Neuron (in vitro differentiated cells): ENCODE data around the gene TFF2.

Source experiments
- H2AFZ ChIP-seq: one replicate; pipeline ENCODE4 v1.6.1; 2013; ENCODE audit warnings: low read depth, mild to moderate bottlenecking, inconsistent platforms, low read length, moderate library complexity
- H3K27me3 ChIP-seq: one replicate; pipeline ENCODE4 v1.6.1; 2013; ENCODE audit warnings: low read length; ENCODE audit not compliant: insufficient read depth
- H3K36me3 ChIP-seq: one replicate; pipeline ENCODE4 v1.6.1; 2013; ENCODE audit warnings: low read length; ENCODE audit not compliant: insufficient read depth
- H3K4me1 ChIP-seq: one replicate; pipeline ENCODE4 v1.6.1; 2013; ENCODE audit warnings: low read length; ENCODE audit not compliant: insufficient read depth
- H3K4me3 ChIP-seq: 2 replicates; pipeline ENCODE4 v1.5.1; 2013; ENCODE audit warnings: mild to moderate bottlenecking, low read length, moderate library complexity
- H3K9me3 ChIP-seq: one replicate; pipeline ENCODE4 v1.6.1; 2013; ENCODE audit warnings: low read length

TFF2 gene

DNA sequence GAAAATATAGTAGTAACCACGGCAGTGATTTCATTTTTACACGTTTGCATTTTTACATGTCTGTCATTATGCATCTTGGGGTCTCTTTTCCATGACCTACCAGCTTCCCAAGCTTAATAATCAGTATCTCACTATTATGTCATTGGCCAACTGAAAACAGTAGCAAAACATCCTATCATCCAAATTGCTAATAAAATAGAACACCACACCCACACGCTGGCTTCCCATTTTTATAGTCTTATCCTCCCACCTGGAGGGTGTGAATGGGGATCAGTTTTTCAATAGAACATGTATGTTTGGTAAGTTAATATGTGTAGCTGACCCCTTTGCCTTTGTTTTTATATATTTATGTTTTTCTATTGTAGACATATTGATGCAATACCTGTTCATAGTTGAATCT is 47.4 kb downstream of the TFF2 start:
- H3K9me3 ChIP-seq: no peaks in the 10 kb centered on the region

GRCh38 chr21:42302794-42303193 is 48.0 kb downstream of the TFF2 start:
- Histone ChIP-seq H3K36me3 (no peaks in the 10 kb centered on the region), H3K4me1 (no peaks in the 10 kb centered on the region), H2AFZ (no peak overlapping the region), H3K4me3 (no peak overlapping the region), H3K27me3 (peaks cover 8% of the 10 kb centered on the region), H3K9me3 (no peaks in the 10 kb centered on the region)

More for the DNA sequence above, 47.4 kb downstream of the TFF2 start:
- Histone ChIP-seq H2AFZ (no peak overlapping the region), H3K36me3 (no peaks in the 10 kb centered on the region), H3K4me1 (no peaks in the 10 kb centered on the region), H3K4me3 (no peak overlapping the region), H3K27me3 (peaks cover 8% of the 10 kb centered on the region)

DNA sequence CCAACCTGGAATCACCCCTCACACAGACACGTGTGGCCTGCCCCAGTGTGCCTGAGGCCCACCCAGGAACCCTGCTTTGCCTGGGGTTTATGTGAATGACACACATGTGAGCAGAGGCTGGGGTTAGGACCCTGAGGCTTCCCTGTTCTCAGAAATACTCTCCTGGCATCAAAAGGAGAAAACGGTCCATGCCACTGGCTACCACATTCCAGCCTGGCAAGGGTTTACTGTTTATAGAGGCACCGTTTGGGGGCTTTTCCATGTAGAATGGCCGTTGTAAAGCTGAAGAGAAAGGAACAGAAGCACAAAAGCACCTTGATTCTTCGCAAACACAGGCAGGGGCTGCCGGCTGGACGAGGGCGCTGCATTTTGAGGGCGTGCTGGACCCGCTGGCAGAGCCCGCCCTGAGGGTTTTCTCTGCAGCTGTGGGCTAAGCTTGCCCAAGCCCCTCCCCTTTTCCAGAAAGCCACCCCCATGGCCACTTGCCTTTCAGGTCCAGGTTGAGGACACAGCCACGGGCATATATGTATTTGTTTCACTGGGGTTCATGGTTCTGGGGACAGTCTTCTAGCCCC is 48.6 kb downstream of the TFF2 start:
- Histone ChIP-seq H3K36me3 (no peaks in the 10 kb centered on the region), H2AFZ (no peak overlapping the region), H3K27me3 (peaks cover 7% of the 10 kb centered on the region), H3K9me3 (no peaks in the 10 kb centered on the region), H3K4me1 (no peaks in the 10 kb centered on the region), H3K4me3 (no peak overlapping the region)

DNA sequence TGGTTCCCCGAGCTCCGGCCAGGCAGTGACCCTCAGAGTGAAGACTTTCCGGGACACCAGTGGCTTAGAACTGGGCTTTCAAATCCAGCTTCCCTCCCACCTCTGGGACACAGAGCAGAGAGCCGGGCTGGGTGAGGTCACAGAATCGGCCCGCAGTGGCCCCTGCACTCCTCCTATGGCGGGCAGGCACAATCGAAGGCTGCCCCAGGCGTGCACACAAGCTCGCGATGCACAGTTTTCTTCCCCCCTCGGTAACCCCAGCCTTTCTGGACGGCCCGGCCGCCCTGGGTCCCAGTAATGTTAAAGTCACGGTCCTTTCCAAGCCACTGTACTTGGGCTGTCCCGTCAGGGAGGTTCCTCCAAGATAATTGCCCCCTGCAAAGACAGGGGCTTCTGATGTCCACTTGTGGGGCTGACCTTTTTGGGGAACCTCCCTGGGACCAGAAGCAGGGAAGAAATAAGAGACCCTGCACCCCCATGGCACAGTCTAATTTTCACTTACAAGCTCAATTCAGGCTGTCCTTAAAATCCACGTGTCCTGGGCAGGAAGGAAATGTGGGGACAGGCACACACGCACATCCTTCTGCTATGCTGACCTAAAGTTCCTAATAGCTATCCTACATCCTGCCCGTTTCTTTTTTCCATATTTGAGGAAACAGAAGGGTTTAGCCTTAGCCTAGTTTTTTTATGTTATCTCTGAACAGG is 49.3 kb downstream of the TFF2 start:
- Histone ChIP-seq H3K27me3 (peaks cover 6% of the 10 kb centered on the region), H3K9me3 (no peaks in the 10 kb centered on the region), H3K4me3 (no peak overlapping the region), H3K36me3 (no peaks in the 10 kb centered on the region), H3K4me1 (no peaks in the 10 kb centered on the region), H2AFZ (no peak overlapping the region)

- H3K4me3 ChIP-seq: no peak overlapping the region
- H3K27me3 ChIP-seq: peaks cover 6% of the 10 kb centered on the region
- no peaks in the 10 kb centered on the region for H3K36me3 ChIP-seq
- H2AFZ ChIP-seq: no peak overlapping the region
- H3K4me1 ChIP-seq: no peaks in the 10 kb centered on the region
- no peaks in the 10 kb centered on the region for H3K9me3 ChIP-seq
Observed at GRCh38 chr21:42300956-42301355, 49.8 kb downstream of the TFF2 start.

DNA sequence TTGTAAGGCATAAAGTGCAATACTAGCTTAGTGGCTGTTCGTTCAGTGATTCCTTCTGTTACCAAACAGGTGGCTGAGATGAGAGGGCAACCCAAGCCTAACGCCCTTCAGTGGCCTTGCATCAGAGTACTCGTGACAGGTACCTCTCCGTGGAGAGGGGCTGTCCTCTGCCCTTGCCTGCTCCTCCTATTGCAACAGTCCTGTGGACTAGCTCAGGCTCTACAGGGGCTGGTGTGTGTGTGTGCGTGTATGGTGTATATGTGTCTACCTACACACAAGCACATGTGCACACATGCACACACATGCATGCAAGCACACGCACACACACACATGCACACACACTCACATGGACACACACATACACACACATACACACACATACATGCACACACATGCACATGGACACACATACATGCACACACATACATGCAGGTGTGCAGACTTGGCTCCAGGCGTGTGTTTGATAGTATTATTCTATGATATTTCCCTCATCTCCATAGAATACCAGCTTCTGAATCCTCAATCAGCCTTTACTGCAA is 50.7 kb downstream of the TFF2 start:
- no peak overlapping the region for H2AFZ ChIP-seq
- H3K9me3 ChIP-seq: no peaks in the 10 kb centered on the region
- H3K36me3 ChIP-seq: no peaks in the 10 kb centered on the region
- no peak overlapping the region for H3K4me3 ChIP-seq
- H3K4me1 ChIP-seq: no peaks in the 10 kb centered on the region
- H3K27me3 ChIP-seq: peaks cover 6% of the 10 kb centered on the region

DNA sequence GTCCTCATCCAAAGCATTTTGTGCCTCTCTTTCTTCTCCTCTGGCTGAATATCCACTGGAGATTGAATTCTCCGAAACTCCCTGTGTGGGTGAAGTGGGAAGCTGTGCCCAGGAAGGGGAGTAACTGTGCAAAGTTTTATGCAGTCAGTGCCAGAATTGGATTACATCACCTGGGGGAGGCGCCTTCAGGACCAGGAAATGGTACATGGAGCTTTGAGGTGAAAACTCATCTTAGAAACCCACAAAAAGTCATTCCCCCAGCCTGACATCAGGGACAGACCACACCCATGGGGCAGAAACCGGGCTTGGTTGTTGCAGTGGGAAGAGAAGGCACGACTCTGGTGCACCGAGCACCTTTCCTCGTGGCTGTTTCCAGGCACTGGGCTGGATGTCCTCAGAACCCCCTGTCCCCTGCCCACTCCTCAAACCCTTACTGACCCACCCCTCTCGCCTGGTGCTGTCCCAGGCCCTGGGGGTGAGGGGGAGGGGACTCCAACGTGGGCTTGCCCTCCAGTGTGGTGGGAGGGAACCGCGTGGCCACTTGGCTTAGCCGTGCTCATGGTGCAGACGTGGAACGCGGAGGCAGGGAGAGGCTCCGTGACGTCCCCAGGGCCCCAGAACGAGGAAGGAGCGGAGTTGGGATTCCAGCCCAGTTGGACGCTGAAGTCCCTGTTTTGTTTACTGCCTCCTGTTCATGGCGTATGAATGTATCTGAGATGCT is 51.3 kb downstream of the TFF2 start:
- no peaks in the 10 kb centered on the region for H3K4me1 ChIP-seq
- H3K27me3 ChIP-seq: peaks cover 4% of the 10 kb centered on the region
- no peaks in the 10 kb centered on the region for H3K9me3 ChIP-seq
- no peaks in the 10 kb centered on the region for H3K36me3 ChIP-seq
- no peak overlapping the region for H2AFZ ChIP-seq
- H3K4me3 ChIP-seq: no peak overlapping the region

- Histone ChIP-seq H3K36me3 (no peaks in the 10 kb centered on the region), H2AFZ (no peak overlapping the region), H3K27me3 (no peaks in the 10 kb centered on the region), H3K4me3 (no peak overlapping the region), H3K9me3 (no peaks in the 10 kb centered on the region), H3K4me1 (no peaks in the 10 kb centered on the region)
Observed at GRCh38 chr21:42298657-42299056, 52.1 kb downstream of the TFF2 start.

DNA sequence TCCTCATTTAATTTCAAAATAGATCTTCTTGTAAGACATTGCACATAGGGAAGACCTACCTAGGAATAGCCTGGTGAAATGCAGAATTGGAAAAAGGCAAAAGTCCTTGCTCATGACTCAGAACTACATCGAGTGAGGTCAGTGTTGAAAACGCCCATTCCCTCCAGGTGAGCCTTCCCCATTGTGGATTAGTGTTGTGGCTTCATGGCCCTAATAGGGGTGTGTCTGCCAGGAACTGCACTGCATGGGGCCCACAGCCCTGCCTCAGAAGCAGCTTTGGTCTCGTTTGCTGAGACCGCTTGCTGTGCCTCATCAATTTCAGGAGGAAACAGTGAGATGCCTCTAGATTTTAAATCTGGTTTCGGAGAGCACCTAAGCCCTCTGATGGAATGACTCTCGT is 52.6 kb downstream of the TFF2 start:
- Histone ChIP-seq H3K4me1 (no peaks in the 10 kb centered on the region), H3K9me3 (no peaks in the 10 kb centered on the region), H3K4me3 (no peak overlapping the region), H2AFZ (no peak overlapping the region), H3K36me3 (no peaks in the 10 kb centered on the region), H3K27me3 (no peaks in the 10 kb centered on the region)

GRCh38 chr21:42297377-42297776 is 53.4 kb downstream of the TFF2 start:
- Histone ChIP-seq H3K9me3 (no peaks in the 10 kb centered on the region), H3K27me3 (no peaks in the 10 kb centered on the region), H3K4me1 (no peaks in the 10 kb centered on the region), H3K36me3 (no peaks in the 10 kb centered on the region), H3K4me3 (no peak overlapping the region), H2AFZ (no peak overlapping the region)

GRCh38 chr21:42296501-42296900 is 54.3 kb downstream of the TFF2 start:
- H3K9me3 ChIP-seq: no peaks in the 10 kb centered on the region
- no peaks in the 10 kb centered on the region for H3K36me3 ChIP-seq
- no peak overlapping the region for H3K4me3 ChIP-seq
- no peaks in the 10 kb centered on the region for H3K27me3 ChIP-seq
- H3K4me1 ChIP-seq: no peaks in the 10 kb centered on the region
- H2AFZ ChIP-seq: no peak overlapping the region
